Fibroblast of the aortic adventitia (primary cell): ENCODE data around the gene LCN9. TPM values are rescaled to one million over a fixed set of nuclear protein-coding genes. Genes with fewer than 3 reads are reported as not detected.

ENCODE experiments used
- DNase-seq: peaks from one replicate; pipeline ENCODE4 v3.0.0-alpha.2; 2010; ENCODE audit warnings: low read depth
- H3K4me3 ChIP-seq: 2 replicates; pipeline ENCODE4 v1.5.1; 2011; ENCODE audit warnings: low read depth, mild to moderate bottlenecking, control low read depth, low read length, moderate library complexity
- total RNA-seq: library from RNA; depleted of rRNA; stranded (reverse); fragments of >200 nt; gene quantifications from 2 replicates; pipeline ENCODE4 v1.2.3, GENCODE V29; 2012; ENCODE audit warnings: low replicate concordance
- TF ChIP-seq, protein P1 (sequence below): IDR thresholded peaks from 2 replicates; pipeline ENCODE4 v1.5.1; 2011; ENCODE audit warnings: mild to moderate bottlenecking, low read length, control low read depth, inconsistent platforms; ENCODE audit not compliant: insufficient read depth

LCN9 gene
- total RNA-seq, 1 donor = not detected

DNA sequence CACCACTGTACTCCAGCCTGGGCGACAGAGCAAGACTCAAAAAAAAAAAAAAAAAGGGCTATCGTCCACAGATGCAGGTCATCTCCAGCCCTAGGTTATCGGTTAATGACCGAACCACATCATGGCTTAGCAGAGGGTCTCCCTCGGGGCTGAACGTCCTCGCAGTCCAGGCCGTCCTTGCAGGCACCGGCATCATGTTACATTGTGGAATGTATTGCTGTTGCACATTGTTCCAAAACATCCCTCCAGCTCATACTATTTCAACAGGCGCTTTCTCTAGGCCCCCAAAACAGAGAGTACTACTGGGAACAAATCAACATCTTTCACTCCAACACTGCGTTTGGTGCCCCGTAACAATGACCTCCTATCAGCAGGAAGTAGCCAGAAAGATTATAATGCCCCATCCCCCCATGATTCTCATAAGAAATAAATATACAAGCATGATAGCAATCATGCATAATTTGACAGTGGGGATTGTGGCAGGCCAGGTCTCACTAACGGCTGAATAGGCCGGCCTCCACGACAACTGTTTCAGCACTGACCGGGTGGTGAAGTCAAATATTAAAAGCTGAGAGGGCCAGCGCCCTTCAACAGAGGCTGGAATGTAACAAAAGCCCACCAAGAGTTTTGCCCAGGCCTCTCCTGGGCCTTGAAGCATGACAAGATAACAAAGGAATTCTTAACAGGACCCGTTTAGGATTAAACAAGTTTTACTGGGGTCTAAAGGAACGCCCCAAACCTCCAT lies 1.1 kb upstream of the LCN9 start:
- no peak for DNase-seq
- H3K4me3 ChIP-seq = no peak overlapping the region
- TF ChIP-seq, protein P1, sequence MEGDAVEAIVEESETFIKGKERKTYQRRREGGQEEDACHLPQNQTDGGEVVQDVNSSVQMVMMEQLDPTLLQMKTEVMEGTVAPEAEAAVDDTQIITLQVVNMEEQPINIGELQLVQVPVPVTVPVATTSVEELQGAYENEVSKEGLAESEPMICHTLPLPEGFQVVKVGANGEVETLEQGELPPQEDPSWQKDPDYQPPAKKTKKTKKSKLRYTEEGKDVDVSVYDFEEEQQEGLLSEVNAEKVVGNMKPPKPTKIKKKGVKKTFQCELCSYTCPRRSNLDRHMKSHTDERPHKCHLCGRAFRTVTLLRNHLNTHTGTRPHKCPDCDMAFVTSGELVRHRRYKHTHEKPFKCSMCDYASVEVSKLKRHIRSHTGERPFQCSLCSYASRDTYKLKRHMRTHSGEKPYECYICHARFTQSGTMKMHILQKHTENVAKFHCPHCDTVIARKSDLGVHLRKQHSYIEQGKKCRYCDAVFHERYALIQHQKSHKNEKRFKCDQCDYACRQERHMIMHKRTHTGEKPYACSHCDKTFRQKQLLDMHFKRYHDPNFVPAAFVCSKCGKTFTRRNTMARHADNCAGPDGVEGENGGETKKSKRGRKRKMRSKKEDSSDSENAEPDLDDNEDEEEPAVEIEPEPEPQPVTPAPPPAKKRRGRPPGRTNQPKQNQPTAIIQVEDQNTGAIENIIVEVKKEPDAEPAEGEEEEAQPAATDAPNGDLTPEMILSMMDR = no peak

DNA sequence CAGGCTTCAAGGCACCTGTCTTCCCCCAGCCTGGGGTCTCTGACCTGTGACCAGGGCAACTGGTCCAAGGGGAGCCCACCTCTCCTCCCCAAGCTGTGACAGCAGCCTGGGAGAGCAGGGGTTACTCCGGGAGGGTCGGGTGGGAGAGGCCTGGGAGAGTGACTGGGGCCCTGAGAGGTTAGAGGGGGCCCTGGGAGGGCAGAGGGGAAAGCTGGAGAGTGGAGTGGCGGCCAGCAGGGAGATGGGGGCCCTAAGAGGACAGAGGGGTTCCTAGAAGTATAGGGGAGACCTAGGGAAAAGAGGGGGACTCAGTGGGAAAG lies 302 bp downstream of the LCN9 start:
- no peak overlapping the region for H3K4me3 ChIP-seq
- DNase-seq = no peak
- TF ChIP-seq, protein P1 = no peak

DNA sequence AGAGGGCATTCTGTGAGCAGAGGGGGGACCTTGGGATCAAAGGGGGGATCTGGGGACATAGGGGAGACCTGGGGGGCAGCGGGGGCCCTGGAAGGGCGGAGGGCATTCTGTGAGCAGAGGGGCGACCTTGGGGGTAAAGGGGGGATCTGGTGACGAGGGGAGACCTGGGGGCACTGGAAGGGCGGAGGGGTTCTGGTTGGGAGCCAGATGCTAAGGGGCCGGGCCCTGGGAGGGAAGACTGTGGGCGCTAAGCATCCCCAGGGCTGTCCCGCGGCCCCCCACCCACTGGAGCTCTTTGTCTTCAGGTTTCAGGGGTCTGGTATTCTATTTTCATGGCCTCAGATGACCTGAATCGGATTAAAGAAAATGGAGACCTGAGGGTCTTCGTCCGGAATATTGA lies 748 bp downstream of the LCN9 start:
- DNase-seq = no peak
- TF ChIP-seq, protein P1 = no peak
- no peak overlapping the region for H3K4me3 ChIP-seq

DNA sequence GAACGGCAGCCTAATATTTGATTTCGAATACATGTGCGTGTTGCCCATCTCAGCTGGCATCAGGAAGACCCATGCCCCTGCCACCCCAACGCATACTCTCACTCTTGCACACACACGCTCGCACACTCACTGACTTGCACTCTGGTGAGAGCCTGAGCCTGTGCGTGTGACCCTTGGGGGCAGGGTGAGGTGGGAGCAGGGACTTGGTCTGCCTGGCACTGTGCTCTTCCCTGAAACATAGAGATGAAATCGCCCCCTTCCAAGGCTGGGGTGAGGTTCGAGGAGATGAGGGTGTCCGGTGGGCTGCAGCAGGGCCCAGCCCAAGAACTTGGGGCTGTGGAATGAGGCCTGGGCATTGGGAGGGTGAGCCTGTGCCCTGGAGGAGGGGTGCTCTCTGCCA lies 1.2 kb downstream of the LCN9 start:
- TF ChIP-seq, protein P1 = no peak
- no peak overlapping the region for H3K4me3 ChIP-seq
- DNase-seq = no peak

GRCh38 chr9:135664801-135665794 lies 2.0 kb downstream of the LCN9 start:
- TF ChIP-seq, protein P1 = no peak
- no peak for DNase-seq
- H3K4me3 ChIP-seq = no peak overlapping the region

DNA sequence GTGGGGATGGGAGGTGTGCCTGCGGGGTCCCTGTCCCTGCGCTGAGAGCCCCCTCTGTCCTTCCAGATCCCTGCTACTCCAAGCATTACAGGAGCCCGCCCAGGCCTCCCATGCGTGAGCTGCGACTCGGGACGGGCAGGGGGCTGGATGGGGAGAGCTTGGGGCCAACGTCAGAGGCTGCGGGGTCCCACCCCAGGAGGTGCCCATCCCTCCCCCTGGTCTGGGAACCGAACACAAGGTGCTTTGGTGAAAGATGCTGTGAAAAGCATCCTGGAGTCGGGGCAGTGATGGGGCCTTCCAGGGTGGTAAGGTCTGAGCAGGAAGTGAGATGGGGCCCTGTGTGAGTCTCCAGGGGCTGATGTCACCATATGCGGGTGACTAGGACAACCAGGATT lies 2.7 kb downstream of the LCN9 start:
- DNase-seq = no peak
- TF ChIP-seq, protein P1 = no peak
- H3K4me3 ChIP-seq = no peak overlapping the region
